ENCODE results near the gene SFXN2.

DNA sequence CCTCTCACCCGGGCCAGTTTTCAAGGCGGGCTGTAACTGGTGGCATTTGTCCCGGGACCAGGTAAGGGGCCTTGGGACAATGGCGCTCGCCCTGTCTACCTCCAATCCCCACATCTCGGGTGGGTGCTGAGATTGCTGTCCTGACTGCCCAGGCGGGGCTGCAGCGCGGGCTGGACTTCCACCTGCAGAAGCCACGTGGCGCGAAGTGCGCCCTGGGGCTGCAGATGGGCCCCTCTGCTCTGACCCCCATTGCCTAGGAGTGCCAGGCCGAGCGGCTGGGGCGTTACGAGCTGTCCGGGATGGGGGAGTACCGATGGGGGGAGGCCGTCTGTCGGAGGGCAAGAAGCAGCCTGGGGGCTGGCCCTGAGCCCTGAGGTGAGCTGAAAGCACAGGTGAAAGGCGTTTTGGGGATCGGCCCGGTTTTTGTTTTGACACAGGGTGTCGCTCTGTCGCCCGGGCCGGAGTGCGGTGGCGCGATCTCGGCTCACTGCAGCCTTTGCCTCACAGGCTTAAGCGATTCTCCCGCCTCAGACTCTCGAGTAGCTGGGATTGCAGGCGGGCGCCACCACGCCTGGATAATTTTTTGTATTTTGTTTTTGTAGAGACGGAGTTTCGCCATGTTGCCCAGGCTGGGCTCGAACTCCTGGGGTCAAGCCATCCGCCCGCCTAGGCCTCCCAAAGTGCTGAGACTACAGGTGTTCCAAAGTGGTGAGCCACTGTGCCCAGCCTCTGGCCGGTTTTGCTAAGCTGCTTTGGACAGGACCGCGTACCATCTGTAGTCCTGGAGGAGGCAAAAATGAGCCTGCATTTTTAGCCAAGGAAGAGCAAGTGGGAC lies at the start of gene SFXN2:
- TF ChIP-seq, protein P1, sequence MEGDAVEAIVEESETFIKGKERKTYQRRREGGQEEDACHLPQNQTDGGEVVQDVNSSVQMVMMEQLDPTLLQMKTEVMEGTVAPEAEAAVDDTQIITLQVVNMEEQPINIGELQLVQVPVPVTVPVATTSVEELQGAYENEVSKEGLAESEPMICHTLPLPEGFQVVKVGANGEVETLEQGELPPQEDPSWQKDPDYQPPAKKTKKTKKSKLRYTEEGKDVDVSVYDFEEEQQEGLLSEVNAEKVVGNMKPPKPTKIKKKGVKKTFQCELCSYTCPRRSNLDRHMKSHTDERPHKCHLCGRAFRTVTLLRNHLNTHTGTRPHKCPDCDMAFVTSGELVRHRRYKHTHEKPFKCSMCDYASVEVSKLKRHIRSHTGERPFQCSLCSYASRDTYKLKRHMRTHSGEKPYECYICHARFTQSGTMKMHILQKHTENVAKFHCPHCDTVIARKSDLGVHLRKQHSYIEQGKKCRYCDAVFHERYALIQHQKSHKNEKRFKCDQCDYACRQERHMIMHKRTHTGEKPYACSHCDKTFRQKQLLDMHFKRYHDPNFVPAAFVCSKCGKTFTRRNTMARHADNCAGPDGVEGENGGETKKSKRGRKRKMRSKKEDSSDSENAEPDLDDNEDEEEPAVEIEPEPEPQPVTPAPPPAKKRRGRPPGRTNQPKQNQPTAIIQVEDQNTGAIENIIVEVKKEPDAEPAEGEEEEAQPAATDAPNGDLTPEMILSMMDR (IDR thresholded peaks at IDR 0.05) = no peak
- TF ChIP-seq EP300 (IDR thresholded peaks at IDR 0.05) (no peak), POLR2A (IDR thresholded peaks at IDR 0.05) (no peak)

Data from ovary (tissue), 3 donors.